ENCODE data around the gene RAB7B.

DNA sequence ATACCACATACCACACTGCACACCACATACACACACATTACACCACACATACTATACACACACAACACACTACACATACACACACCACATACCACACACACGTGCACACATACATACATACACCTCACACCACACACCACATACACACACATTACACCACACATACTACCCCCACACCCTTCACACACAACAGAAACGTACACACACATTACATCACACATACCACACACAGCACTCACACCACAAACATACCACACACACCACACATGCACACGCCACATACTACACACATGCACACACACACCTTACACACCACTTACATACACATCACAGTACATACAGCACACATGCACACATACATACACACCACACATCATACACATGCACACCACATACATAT, 28.5 kb downstream of the RAB7B start:
- no peak for TF ChIP-seq EZH2 (IDR thresholded peaks at IDR 0.05; ENCODE audit: insufficient read depth, poor library complexity, severe bottlenecking)
- TF ChIP-seq EZH2phosphoT487 (IDR thresholded peaks at IDR 0.05; ENCODE audit: insufficient read depth, low read depth): no peak

Measured in GM23248 (cell line).